T-helper 9 cell (primary cell): ENCODE measurements around the gene FAM171A1.
"Not testable (repeated sequence)": the region's sequence is repeated elsewhere in the genome, so short reads cannot be mapped to it uniquely, and the experiment has no call there.

Source experiments
- DNase-seq: peaks from one replicate; pipeline ENCODE4 v3.0.0-alpha.2; 2020

FAM171A1 gene

DNA sequence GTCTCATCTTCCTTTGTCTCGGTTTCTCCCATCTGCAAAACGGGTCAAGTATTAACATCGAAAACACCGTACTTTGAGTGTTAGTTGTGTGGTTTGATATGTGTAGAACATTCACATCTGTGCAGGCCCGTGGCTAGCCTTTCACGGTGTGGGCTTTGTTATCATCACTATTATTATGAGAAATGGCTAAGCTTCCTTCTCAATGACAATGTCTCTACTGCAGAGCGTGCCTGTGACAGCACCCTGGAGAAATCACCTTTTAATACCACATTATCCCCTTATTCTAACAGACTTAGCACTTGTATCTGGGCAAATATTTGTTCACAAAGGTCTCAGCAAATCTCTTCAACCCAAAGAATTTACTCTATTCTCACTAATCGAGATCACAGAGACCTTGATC, 55.8 kb downstream of the FAM171A1 start:
- no peak for DNase-seq

DNA sequence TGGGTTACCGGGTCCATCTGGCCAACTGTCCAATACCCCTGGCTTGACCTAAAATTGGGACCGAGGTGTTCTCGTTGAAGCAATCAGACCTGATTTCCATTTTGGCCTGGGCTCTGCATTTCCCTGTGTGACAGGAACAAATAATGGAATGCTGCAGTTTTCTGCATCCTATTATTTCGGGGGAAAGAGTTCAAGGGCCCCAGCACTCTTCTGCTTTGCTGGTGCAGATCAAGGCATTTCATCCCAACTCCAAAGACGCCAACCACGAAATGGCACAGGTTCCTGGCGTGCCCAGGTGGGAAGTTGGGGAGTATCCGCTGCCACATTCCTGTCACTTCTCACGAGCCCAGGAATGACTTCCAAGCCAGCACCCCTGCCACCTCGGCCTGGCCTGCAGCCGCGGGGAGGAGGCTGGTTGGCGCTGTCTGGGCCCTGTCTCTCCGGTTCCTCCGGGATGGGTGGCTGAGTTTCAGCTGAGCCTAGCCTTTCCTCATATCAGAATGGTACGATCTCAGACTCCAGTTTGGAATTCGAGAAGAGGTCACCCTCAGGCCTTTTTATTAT, 56.5 kb downstream of the FAM171A1 start:
- DNase-seq, result no peak

DNA sequence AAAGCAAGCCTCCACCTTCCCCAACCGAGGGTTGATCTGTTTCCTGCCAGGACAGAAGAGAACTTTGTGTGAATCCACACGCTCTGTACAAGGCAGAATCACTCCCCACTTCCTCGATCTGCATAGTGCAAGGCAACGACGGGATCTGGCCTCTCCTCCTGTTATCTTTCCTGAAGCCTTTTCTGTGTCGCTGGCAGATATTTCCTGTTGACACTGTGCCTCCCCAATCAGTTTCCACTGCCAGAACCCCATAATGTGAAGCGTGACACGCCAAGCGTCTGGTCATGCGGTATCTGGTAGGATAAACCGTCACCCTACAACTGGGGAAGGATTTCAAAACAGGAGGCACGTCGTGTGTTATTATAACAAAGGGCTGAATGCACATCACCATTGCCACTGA, 57.2 kb downstream of the FAM171A1 start:
- DNase-seq, result no peak

DNA sequence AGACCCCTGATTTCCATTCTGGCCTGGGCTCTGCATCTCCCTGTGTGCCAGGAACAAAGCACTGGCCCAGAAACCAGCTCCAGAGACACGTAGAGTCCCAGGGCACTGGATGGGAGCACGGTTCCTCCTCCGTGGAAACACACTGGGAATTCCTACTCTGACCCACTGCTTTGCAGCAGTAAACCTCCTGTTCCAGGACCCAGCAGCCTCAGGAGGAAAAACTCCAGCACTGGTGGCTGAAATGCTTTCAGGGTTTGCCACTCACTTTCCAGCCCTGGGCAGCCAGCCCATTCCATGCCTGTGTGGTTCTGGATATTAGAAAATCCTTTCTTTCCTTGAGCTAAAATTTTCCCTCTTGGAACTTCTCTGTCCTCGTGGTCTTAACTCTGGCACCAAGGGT, 58.0 kb downstream of the FAM171A1 start:
- DNase-seq, result no peak

DNA sequence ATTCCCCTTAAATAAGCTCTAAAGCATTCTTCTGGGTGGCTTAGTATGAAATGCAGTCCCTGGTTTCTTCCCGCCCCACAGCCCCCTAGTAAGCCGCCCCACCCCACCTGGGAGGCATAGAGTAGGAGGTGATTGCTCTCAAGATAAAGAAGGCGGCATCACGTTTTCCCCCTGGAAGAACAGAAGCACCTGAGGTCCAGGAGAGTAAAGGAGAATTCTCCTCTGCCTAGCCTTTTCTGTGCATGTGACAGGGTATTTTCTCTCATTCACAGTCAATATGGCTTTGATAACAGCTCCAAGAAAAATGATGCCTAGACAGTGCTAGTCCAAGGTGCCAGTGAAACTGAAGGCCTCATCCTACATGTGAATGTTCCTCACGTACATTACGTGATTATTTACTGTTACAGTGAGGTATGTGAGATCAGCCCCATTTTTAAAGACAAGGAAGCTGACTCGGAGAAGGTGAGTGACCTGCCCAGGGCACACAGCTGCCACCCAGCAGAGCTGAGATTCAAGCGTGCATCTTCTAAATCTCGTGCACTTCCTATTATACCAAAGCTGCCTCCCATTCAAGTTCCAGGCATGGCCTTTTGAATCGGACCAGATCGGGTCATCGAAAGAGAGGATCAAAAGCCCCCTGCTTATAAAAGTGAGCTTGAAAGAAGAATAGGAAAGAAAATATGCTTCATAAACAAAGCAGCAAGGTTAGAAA, 59.4 kb downstream of the FAM171A1 start:
- DNase-seq, result no peak

DNA sequence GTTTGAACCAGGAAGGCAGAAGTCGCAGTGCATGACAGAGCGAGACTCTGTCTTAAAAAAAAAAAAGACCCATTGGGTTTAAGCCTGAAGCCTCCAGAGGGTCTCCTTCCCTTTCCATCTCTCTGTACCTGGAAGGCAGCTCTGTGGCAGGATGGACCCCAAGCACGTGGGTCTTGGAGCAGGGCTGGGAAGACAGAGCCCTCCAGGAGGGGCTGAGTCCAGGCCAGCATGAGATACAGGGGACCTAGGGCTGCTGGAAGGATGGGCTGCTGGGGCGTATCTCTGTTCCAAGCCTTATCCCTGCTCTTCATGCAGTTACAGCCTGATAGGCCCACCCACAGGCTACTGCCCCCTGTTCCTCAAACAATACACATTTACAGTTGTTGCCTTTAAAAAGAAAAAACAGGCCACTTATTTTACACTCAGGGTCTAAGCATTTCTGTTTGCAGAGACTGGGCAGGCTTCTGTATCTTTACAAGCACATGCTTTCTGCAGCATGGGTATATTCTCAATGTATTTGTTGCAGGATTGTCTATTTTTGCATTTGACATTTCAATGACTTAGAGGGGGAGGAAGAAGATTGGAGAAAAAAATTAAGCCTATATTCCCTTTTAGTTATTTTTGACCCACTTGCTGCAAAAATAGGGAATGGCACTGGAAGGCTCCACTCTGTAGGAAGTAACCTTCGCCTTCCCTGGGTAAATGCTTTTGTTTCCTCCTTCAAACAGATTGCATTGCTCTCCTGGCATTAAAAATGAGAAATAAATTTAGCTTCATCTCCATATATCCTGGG, 60.1 kb downstream of the FAM171A1 start:
- no peak for DNase-seq

DNA sequence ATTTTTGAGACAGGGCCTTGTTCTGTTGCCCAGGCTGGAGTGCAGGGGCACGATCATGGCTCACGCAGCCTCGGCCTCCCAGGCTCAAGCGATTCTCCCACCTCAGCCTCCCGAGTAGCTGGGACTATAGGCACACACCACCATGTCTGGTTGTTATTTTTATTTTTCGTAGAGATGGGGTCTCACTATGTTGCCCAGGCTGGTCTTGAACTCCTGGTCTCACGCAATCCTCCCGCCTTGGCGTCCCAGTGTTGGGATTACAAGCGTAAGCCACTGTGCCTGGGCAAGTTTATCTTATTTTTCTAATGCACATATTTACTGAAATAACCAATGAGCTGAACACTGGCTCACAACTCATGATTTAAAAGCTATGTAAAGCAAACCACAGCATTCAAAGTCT, 61.9 kb downstream of the FAM171A1 start:
- DNase-seq, result no peak

DNA sequence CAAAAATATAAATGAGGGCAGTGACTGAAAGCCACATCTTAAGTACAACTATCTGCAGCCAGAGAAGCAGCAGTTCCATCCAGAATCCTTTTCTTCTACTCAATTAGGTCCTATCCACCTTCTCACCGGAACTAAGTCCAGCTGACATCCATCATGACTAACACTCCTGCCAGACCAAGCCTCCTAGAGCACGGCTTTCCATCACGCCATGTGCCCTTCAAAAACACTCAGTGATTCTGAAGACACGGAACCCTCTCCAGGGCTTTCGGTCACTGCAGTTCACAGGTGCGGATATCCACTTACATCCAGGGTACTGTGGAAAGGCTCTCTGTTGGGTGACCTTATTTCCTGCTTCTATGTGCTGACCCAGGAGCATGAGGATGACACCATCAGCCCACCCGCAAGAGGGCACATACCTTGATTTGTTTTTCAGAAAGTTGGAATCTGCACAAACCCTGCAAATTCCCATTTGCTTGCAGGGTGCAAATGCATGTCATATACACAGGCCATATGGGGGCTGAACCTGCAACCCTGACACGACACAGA, 64.3 kb downstream of the FAM171A1 start:
- no peak for DNase-seq

DNA sequence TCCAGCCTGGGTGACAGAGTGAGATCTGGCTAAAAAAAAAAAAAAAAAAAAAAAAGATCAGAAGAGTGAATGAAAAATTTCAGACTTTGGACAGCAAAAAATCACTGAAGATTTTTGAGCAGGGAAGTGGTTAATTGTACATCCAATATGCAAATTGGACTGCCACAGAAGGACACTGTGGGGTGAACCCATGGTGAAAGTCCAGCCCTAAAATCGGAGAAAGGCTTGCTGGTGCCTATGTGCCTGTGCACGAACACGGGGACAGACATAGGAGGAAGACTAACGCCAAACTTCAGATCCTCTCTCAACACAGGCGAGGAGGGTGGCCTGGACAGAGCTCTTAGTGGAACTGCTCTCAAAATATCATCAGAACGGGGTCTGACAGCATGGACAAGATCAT, 65.5 kb downstream of the FAM171A1 start:
- no peak for DNase-seq

DNA sequence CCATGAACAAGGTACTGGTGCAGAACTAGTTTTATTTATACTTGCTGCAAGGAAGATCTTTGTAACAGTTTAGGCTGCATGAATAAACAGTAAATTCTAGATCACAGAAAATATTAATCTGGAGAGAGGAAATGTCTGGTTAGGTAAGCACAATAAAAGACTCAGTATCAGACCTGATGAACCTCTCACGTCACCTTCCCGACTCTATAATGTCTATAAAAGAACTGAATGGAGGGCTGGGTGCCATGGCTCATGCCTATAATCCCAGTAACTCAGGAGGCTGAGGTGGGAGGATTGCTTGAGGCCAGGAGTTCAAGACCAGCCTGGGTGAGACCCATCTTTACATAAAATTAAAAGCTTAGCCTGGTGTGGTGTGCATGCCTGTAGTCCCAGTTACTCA, 65.9 kb downstream of the FAM171A1 start:
- no peak for DNase-seq

DNA sequence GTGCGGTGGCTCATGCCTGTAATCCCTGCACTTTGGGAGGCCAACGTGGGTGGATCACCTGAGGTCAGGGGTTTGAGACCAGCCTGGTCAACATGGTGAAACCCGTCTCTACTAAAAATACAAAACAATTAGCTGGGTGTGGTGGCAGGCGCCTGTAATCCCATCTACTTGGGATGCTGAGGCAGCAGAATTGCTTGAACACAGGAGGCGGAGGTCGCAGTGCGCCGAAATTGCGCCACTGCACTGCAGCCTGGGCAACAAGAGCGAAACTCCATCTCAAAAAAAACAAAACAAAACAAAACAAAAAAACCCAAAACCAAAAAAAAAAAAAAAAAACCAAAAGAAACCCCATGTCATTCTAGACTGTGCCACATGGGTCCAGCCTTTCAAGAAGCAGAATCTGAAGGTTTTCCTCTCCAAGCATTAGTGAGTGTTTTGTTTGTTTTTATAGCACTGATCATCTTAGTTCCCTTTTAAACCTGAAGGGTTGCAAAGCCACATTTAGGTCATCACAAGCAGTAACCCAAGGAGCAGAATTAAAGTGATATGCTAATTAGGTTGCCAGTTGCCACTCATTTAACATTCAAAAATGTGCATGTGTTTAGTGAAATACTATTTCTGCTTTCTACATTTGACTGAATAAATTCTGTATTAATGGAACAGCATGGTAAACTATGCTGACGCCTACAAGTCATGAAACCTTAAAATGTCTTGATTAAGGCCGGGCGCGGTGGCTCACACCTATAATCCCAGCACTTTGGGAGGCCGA, 68.7 kb downstream of the FAM171A1 start:
- not testable (repeated sequence) for DNase-seq

DNA sequence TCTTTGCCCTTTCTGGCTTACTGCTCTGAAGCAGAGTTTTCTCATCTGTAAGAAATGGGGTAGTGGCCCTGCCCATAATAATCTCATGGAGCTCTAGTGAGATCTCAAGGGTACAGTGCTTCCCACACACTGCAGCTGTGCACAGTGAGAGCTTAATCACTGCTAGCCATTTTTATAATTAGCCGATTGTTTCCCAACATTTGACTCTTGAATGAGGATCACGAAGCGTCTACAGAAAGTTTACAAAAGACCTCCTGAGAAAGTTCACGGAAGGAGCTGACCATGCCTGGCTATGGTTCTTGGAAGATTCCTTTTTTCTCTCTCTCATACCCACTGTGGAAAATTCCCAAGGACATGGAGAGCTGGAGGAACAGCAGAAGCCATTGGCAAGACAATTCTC, 70.4 kb downstream of the FAM171A1 start:
- no peak for DNase-seq

DNA sequence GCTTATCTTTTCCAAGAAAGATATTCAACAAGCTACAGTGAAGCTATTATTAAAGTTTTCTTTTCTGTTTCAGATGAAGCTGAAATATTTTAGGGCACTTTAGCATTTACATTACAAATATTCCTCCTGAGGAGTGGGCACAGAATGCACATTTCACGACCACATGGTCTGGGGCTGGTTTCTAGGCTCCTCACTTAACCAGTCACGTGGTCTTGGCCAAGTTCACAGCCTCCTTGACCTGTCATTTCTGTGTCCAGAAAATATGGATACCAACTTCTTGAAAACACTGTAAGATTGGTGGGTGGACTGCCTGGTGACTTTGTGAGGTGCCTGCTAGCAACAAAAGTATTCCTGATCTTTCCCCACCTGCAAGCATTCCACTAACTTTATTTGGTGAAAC, 70.9 kb downstream of the FAM171A1 start:
- no peak for DNase-seq

DNA sequence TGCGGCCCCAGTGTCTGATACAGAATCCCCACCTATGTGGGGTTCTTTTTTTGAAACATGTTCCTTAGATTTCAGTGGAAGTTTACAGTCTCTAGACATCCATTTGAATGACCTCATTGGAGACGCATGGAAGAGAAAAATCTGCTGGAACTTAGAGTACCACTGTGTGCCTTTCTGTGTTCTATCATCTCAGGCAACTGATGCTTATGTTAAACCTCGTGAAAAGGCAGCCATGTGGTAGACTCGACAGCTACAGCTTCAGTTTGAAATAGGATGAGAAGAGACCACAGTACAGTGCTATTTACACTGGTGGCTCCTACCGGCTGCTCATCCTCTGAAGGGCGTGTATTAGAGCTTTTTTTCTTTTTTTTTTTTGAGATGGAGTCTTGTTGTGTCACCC, 74.4 kb downstream of the FAM171A1 start:
- no peak for DNase-seq

DNA sequence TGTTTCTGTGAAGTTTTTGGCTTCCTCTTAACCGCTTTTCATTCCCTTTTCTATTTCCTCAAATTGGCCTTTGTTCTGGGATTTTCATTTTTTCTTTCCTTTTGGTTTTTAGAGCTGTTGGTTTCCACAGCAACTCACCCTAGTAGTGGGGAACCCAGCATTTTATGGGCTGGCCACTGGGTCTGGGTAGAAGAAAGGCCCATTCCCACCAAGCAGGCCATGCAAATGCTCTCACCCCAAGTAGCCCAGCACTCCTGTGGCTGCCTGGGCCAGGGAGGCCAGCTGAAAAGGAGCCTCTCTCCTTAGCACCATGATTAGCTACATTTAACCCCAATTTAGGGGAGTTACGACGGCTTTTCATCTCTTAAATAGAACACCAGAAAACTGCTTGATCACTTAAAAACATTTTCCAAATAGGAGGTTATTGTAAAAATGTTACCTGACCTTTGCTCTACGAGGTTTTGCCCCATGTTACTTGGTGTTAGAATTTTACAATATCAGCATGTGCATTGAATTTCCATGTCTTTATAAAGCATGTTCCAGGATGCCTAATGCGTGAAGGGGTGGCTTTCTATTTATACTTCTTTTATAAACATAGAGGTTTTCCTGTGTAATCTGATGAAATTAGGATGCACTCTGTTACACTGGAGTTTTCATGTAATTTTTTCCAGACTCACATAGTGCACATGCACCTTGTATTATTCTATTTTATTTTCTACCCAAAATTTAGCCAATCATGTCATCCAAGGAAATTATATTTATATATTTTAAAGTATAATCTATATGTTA, 75.4 kb downstream of the FAM171A1 start:
- DNase-seq, result no peak

DNA sequence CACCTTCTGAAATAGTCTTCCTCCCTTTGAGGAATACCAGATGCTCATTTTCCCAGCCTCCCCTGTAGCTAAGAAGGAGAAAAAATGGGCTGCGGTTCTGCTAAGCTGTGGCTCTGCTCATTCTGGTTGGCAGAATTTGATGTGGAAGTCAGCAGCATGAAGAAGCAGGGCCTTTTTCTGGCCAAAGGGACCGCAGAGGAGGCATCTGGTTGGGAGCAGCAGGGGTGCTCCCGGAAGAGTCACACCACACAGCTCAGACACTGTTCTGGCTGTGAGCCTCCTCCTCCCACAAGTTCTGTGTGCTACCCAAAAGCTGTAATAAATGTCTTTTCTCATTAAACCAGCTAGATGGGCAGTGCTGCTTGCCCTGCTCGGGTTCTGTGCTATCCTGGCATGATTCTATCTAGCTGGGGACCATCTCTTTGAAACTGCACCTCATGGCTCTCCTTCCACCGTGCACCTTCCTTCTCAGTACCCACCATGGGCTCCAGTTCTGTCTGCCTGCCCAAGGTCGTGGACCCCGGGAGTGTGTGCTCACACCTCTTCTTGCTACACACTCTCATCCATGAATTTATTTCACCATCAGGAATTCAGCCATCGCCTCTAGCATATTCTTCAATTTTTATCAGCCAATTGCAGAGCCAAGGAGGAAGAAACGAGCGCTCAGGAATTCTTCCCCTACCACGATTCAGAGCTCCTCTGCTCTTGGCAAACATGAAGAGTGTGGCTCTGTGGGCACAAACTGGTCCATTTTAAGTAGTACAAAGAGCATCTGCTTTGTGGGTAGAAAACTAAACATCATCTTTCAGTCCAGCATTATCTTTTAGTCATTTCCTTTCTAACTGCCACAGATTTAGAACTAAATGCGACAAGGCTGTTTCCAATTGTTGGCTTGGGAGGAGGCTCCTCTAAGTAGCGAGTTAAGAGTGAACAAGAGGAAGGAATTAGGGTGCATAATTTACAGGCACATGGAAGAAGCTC, 76.9 kb downstream of the FAM171A1 start:
- no peak for DNase-seq

DNA sequence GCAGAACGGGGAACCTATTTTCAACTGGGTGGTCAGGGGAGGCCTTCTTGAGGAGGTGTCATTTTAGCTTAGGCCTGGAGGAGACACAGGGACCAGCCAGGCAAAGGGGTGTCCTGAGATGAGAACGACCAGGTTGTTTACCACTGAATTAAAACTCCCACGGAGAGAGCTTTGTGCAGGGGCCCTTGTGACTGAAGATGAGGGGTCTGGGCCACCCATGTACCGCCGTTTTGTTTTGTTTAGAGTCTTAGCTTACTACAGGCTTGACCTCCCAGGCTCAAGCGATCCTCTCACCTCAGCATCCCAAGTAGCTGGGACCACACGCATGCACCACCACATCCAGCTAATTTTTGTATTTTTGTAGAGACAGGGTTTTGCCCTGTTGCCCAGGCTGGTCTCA, 80.4 kb downstream of the FAM171A1 start:
- no peak for DNase-seq

DNA sequence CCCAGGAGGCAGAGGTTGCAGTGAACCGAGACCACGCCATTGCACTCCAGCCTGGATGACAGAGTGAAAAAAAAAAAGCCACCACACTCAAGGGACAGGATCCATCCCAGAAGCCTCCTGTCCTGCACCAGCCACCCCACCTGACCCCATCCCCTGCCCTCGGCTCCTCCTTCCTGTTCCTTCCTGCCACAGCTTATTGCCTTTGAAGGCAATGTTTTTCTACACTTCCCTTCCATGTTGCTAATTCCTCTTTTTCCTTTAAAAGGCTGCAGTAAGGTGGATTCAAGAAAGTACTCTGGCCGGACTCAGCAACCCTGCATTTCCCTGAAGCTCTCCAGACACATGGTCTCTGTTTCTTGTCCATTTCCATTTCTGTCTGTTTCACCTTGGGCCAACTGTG, 80.9 kb downstream of the FAM171A1 start:
- no peak for DNase-seq

DNA sequence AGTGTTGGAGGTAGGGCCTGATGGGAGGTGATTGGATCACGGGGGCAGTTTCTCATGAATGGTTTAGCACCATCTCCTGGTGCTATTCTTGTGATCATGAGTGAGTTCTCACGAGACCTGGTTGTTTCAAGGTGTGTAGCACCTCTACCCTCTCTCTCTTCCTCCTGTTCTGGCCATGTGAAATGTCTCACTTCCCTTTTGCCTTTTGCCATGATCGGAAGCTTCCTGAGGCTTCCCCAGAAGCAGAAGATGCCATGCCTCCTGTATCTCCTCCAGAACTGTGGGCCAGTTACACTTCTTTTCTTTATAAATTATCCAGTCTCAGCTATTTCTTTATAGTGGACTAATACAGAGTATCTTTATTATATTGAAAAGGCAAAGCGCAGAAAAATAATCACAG, 90.1 kb downstream of the FAM171A1 start:
- DNase-seq, result no peak

DNA sequence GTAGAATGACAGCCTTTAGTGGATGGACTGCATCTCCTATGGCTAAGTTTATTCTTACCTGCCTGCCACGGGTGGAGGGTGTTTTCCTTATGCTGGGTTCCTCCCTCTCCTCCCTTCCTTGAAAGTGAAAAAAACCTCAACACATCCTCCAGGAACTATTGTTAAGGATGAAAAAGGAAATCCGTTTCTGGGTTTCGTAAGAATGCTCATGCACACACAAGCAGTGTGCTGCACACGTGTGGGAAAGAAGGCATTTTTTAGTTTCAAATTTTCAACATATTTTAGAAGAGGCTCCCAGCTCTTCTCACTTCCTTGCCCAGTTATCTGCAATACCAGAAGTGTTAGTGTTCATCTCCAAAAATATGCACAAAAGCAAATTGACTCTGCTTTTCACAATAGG, 90.6 kb downstream of the FAM171A1 start:
- no peak for DNase-seq

DNA sequence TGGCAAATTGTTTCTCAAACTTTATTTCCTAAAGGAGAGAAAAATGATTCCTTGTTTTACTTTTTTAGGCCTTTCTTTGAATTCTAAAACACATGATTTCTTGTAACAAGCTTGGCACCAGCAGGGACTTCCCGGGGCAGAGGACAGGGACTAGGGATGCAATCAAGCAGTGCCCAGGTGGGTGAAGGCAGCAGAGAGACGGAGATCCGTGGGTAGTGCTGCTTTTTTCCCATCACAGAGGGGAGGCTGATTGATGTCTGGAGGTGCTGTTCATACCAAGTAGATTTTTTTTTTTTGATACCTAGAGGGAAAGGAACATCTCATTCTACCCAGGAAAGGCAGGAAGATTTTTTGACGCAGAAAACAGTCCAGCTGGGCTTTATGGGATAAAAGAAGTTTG, 91.9 kb downstream of the FAM171A1 start:
- no peak for DNase-seq
